SK-N-MC (cell line): ENCODE measurements around the gene A3GALT2.

Source experiments
- EZH2 ChIP-seq: fragments of 200-600 bp; sonication (generic); IDR thresholded peaks from one replicate; pipeline ENCODE4 v1.6.1; 2017; ENCODE audit warnings: antibody characterized with exemption
- FOXP2 ChIP-seq: optimal IDR thresholded peaks from 2 replicates; pipeline ENCODE3; 2011; ENCODE audit warnings: mild to moderate bottlenecking, moderate library complexity; ENCODE audit not compliant: insufficient read depth; ENCODE audit errors: extremely low read length, control extremely low read depth
- POLR2AphosphoS5 ChIP-seq: IDR thresholded peaks from 2 replicates; pipeline ENCODE4 v1.6.1; 2012; ENCODE audit warnings: mild to moderate bottlenecking, low read depth, low read length, borderline replicate concordance

- TF ChIP-seq EZH2: no peak
- TF ChIP-seq POLR2AphosphoS5: no peak
- TF ChIP-seq FOXP2: no peak
Measured at GRCh38 chr1:33326785-33327184, 5.9 kb upstream of the A3GALT2 start.
